Pancreas (tissue), 10 donors: ENCODE results near the gene REG1A. TPM values are rescaled to one million over a fixed set of nuclear protein-coding genes. Genes with fewer than 3 reads are reported as not detected.

Source experiments
- ATAC-seq, 4 donors: fragments of 200-7000 bp; cut with Tn5 transposase; one replicate each; pipeline versions ENCODE4 v1.8.0 to v1.9.1; 2020; ENCODE audit warnings: mild to moderate bottlenecking in 4 of 4, moderate library complexity in 4 of 4
- DNase-seq, 6 donors: peaks; one replicate each; pipeline ENCODE4 v3.0.0-alpha.2; 2020
- FAIRE-seq: peaks from 2 replicates; lab custom pipeline; 2012; peaks lifted over from hg19 to GRCh38; lab: Jason Lieb, UNC
- H3K27ac ChIP-seq, 4 donors: fragments of 200-600 bp; sonication (generic); 1 replicate in 3 of 4; 2 replicates in 1 of 4; pipeline versions ENCODE4 v1.5.0 to v1.8.0; 2020
- H3K27me3 ChIP-seq, 4 donors: fragments of 200-600 bp; one replicate each; pipeline ENCODE4 v1.8.0; 2021
- H3K36me3 ChIP-seq, 3 donors: fragments of 200-600 bp; sonication (generic) in 1 of 3; one replicate each; pipeline versions ENCODE4 v1.5.0 to v1.8.0; 2020 to 2021
- H3K4me1 ChIP-seq, 3 donors: fragments of 200-600 bp; one replicate each; pipeline ENCODE4 v1.8.0; 2021
- H3K4me3 ChIP-seq, 4 donors: fragments of 200-600 bp; sonication (generic) in 2 of 4; one replicate each; pipeline versions ENCODE4 v1.5.0 to v1.8.0; 2020 to 2021
- H3K9me3 ChIP-seq, 4 donors: fragments of 200-600 bp; one replicate each; pipeline ENCODE4 v1.8.0; 2021
- WGBS, 2 donors: extraction: QIAGEN DNeasy Blood & Tissue Kit; methylation state at CpG; one replicate each; pipeline ENCODE4 v1.1.7; 2013; 5-methylcytosine and 5-hydroxymethylcytosine counted together
- intact Hi-C, 3 donors: fragments of 100-400 bp; cut with DNase I; formaldehyde crosslinking; loops; one replicate each; pipeline versions ENCODE4 v1.11.1 to v1.14.2; 2022
- polyA plus RNA-seq, 2 donors: library from polyadenylated mRNA; stranded (reverse); fragments of 200-250 nt; gene quantifications; one replicate each; pipeline ENCODE4 v1.2.3, GENCODE V29; 2013
- total RNA-seq, 6 donors: library from RNA; stranded (reverse); fragmentation: NEBNext Ultra II Directional in 4 of 6; extraction: Animal tissue kit (Norgen Biotek cat#: 25700) in 4 of 6; gene quantifications; one replicate each; pipeline versions ENCODE4 v1.2.1 to v1.2.4, GENCODE V29; 2021 to 2023
- TF ChIP-seq, protein P1 (sequence below), 4 donors: fragments of 200-600 bp; sonication (generic) in 3 of 4; IDR thresholded peaks; one replicate each; pipeline versions ENCODE4 v1.5.0 to v1.8.0; 2021; ENCODE audit warnings: antibody characterized with exemption in 4 of 4
- donor health status: healthy with polysubstance abuse.
- donor health status: DM: no; HTN: no; CAD: no; lungs with moderate emphysema.
- donor health status: DM: no; HTN: no; CAD: no.
- donor health status: control.
- donor health status: control.
- donor health status: Bipolar disorder and iron deficiency.
- donor health status: DM: yes; HTN: yes; CAD: no.
- donor health status: DM: no; HTN: no; CAD: no.
- donor health status: DM: no; HTN: no; CAD: no.
- donor health status: DM: yes; HTN: yes; CAD: no.

REG1A gene
- total and polyA plus RNA-seq, 8 donors: 18,817 to 70,084 (median 29,951) TPM

DNA sequence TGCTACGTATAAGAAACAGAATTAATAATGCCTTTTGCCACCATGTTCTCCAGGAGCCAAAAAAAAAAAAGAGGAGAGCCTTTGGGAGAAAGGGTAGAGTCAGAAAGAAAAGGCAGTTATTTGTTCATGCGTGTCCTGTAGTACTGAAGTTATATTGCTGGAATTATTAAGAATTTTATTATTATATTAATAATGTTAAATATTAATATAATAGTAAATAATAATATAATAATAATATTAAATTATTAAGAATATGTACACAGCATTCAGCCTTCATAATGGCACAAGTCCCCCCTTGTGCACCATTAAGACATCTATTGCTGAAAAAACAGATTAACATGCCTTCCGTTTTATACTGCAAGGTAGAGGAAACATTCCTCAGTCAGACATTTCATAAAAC is 8.1 kb downstream of the REG1A start:
- H3K4me1 ChIP-seq: peaks cover 0 to 11% (median 6%) of the 10 kb centered on the region in 3 donors
- H3K27ac ChIP-seq: no peak overlapping the region
- intact Hi-C loops: loop anchor here in 1 of 3 donors (10.0 kb wide), 2 partner anchors 104 to 756 kb away; partner anchors contain the start of gene REG3G
- DNase-seq (no peak), ATAC-seq (no peak), FAIRE-seq (no peak)
- TF ChIP-seq, protein P1, sequence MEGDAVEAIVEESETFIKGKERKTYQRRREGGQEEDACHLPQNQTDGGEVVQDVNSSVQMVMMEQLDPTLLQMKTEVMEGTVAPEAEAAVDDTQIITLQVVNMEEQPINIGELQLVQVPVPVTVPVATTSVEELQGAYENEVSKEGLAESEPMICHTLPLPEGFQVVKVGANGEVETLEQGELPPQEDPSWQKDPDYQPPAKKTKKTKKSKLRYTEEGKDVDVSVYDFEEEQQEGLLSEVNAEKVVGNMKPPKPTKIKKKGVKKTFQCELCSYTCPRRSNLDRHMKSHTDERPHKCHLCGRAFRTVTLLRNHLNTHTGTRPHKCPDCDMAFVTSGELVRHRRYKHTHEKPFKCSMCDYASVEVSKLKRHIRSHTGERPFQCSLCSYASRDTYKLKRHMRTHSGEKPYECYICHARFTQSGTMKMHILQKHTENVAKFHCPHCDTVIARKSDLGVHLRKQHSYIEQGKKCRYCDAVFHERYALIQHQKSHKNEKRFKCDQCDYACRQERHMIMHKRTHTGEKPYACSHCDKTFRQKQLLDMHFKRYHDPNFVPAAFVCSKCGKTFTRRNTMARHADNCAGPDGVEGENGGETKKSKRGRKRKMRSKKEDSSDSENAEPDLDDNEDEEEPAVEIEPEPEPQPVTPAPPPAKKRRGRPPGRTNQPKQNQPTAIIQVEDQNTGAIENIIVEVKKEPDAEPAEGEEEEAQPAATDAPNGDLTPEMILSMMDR (IDR thresholded peaks at IDR 0.05): no peak
- peaks cover 0 to 2% (median 0%) of the 10 kb centered on the region in 3 donors for H3K36me3 ChIP-seq
- H3K27me3 ChIP-seq: no peaks in the 10 kb centered on the region
- no peaks in the 10 kb centered on the region for H3K9me3 ChIP-seq
- WGBS, 2 donors: 86 to 88% methylated on average over 3 of the region's 3 CpGs
- H3K4me3 ChIP-seq: no peak overlapping the region

DNA sequence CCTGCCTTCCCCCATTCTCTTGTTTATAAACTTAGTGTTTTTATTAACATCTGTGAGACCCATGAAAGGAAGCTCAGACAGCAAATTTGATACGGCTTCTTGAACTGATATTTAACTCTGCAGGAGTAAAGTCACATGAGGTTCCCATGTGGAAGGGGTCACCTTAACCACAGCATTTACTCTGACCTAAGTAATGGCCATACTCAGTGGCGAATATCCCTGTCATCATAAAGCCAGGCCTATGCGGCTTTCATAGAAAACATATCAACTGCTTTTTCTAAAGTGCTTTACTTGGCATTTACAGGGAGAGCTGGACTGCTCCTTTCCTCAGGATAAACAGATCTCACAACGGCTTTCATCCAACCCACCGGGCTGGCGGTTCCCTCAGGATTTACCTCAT is 9.0 kb downstream of the REG1A start:
- TF ChIP-seq, protein P1 (IDR thresholded peaks at IDR 0.05): no peak
- FAIRE-seq (no peak), ATAC-seq (no peak)

DNA sequence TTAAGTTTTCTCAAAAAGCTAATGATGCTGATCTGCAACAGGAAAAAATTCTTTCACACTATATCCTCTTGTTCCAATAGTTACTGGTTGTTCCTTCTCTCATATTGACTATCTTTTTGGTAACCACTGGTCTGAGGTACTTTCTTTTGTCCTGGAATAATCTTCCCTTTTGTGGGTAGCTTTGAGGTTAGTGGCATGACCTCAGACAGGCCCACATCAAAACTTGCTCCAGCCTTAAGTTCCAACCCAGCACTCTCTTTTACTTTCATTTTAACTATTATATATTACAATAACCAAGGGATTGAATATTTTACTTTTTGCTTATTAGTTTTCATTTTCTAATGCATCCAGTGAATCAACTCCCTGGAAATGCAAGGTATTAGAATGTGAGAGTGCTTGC is 9.5 kb downstream of the REG1A start:
- no peak overlapping the region for H3K27ac ChIP-seq
- ATAC-seq: no peak
- TF ChIP-seq, protein P1 (IDR thresholded peaks at IDR 0.05): no peak
- FAIRE-seq: no peak
- DNase-seq: no peak
- peaks cover 0 to 11% (median 6%) of the 10 kb centered on the region in 3 donors for H3K4me1 ChIP-seq
- H3K9me3 ChIP-seq: no peaks in the 10 kb centered on the region
- H3K27me3 ChIP-seq: no peaks in the 10 kb centered on the region
- no peaks in the 10 kb centered on the region for H3K36me3 ChIP-seq
- no peak overlapping the region for H3K4me3 ChIP-seq
- intact Hi-C loops: loop anchor here in 2 of 3 donors (5.0 to 10.0 kb wide), 4 partner anchors 85 to 755 kb away; partner anchors contain the start of gene REG3G (in 1 of the 2)

More for the DNA sequence above, 9.0 kb downstream of the REG1A start:
- Histone ChIP-seq H3K4me3 (no peak overlapping the region), H3K4me1 (peaks cover 0 to 11% (median 6%) of the 10 kb centered on the region in 3 donors), H3K36me3 (no peaks in the 10 kb centered on the region), H3K27me3 (no peaks in the 10 kb centered on the region), H3K27ac (no peak overlapping the region), H3K9me3 (no peaks in the 10 kb centered on the region)
- intact Hi-C loops: loop anchor here in 1 of 3 donors (10.0 kb wide), 2 partner anchors 104 to 756 kb away; partner anchors contain the start of gene REG3G
- no peak for DNase-seq
- WGBS, 2 donors: 60 to 68% methylated on average over 6 of the region's 6 CpGs

DNA sequence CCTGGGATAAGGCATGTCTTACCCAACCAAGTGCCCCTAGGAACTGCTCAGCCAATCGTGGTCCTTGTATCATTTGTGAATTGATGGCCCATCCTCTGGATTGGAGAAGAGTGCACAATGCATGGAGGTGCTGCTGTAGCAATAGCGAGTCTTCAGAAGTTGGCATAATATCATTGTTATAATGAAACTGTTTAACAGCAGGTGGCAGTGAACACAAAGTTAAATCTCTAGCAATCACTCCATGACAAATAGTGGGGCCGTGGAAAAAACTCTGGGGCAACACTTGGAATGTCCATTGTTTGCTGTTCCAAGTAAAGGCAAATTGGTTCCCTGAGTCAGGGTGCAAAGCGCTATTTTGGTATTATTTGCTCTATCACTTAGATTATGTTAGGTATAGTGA is 11.4 kb downstream of the REG1A start:
- DNase-seq (peak in 1 of 6 donors; percentile 49), ATAC-seq (peak; percentile 28 to 72 (median 60)), FAIRE-seq (no peak)
- H3K4me1 ChIP-seq: peaks cover 0 to 11% (median 4%) of the 10 kb centered on the region in 3 donors
- TF ChIP-seq, protein P1 (IDR thresholded peaks at IDR 0.05): no peak
- H3K36me3 ChIP-seq: no peaks in the 10 kb centered on the region
- H3K27ac ChIP-seq: peak overlapping the region in 2 of 4 donors; percentile 1 to 70
- WGBS, 2 donors: 29 to 31% methylated on average over 4 of the region's 4 CpGs
- no peaks in the 10 kb centered on the region for H3K27me3 ChIP-seq
- H3K9me3 ChIP-seq: no peaks in the 10 kb centered on the region
- intact Hi-C loops: loop anchor here in 2 of 3 donors (5.0 to 10.0 kb wide), 2 partner anchors 83 to 86 kb away; no protein-coding TSS in a partner anchor
- no peak overlapping the region for H3K4me3 ChIP-seq

DNA sequence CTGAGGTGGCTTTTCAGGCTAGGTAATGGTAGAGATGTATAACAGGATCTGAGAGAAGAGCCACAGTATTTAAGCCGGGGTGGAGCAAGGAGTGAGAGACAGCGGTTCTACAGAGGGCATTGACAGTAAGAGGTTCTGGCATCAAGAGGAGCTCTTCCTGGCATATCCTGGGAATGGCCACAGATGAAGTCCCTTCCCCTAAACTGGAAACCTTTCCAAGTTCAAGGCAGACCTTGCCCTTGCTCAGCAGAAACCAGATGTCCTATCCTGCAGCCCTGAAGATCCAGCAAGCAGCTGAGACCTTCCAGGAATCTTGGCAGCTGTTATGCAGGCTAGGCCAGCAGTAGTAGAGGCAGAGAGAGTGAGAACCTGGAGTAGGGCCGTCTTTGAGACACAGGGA is 18.1 kb downstream of the REG1A start:
- ATAC-seq: peak; percentile 44 to 69 (median 47)
- H3K4me1 ChIP-seq: peaks cover 0 to 13% (median 10%) of the 10 kb centered on the region in 3 donors
- TF ChIP-seq, protein P1 (IDR thresholded peaks at IDR 0.05): no peak
- H3K36me3 ChIP-seq: no peaks in the 10 kb centered on the region
- WGBS, 2 donors: 34 to 44% methylated on average over 3 of the region's 3 CpGs
- H3K4me3 ChIP-seq: peak overlapping the region in 1 of 4 donors; percentile 46
- no peaks in the 10 kb centered on the region for H3K27me3 ChIP-seq
- FAIRE-seq: no peak
- DNase-seq: peak in 2 of 6 donors; percentile 57 to 61
- H3K27ac ChIP-seq: peak overlapping the region in 2 of 4 donors; percentile 60 to 64
- intact Hi-C loops: loop anchor here in 1 of 3 donors (10.0 kb wide), 1 partner anchor 76 kb away; no protein-coding TSS in a partner anchor
- no peaks in the 10 kb centered on the region for H3K9me3 ChIP-seq
